HAP-1 (cell line): ENCODE data around the gene UMOD.

ENCODE experiments used
- DNase-seq, 2 experiments: peaks; one replicate each; pipeline ENCODE4 v3.0.0-alpha.2; 2016 to 2020; ENCODE audit warnings: low spot score in 2 of 2
- H3K27me3 ChIP-seq: fragments of 250-450 bp; sonication (Bioruptor Pico); 2 replicates; pipeline ENCODE4 v1.5.1; 2020; ENCODE audit warnings: low read depth, mild to moderate bottlenecking, moderate library complexity
- H3K36me3 ChIP-seq: fragments of 250-450 bp; sonication (Bioruptor Pico); replicated peaks from 2 replicates; pipeline ENCODE4 v1.5.1; 2020; ENCODE audit warnings: mild to moderate bottlenecking
- H3K4me1 ChIP-seq: fragments of 250-450 bp; sonication (Bioruptor Pico); 2 replicates; pipeline ENCODE4 v1.5.1; 2020; ENCODE audit warnings: mild to moderate bottlenecking
- H3K4me3 ChIP-seq: fragments of 250-450 bp; sonication (Bioruptor Pico); 2 replicates; pipeline ENCODE4 v1.5.1; 2020; ENCODE audit warnings: mild to moderate bottlenecking, moderate library complexity
- H3K9me3 ChIP-seq: fragments of 250-450 bp; sonication (Bioruptor Pico); 2 replicates; pipeline ENCODE4 v1.5.1; 2020; ENCODE audit warnings: mild to moderate bottlenecking, moderate library complexity
- in situ Hi-C: fragments of 300-500 bp; cut with MboI; formaldehyde crosslinking; loops from 3 replicates; pipeline ENCODE4 v1.14.3; 2020; ENCODE audit warnings: low sequenced_read_pairs, inconsistent platforms, mixed read lengths

The UMOD gene

GRCh38 chr16:20311548-20311947 lies 41.0 kb downstream of the UMOD start:
- H3K9me3 ChIP-seq: no peaks in the 10 kb centered on the region
- H3K4me1 ChIP-seq: no peaks in the 10 kb centered on the region
- no peak overlapping the region for H3K4me3 ChIP-seq
- in situ Hi-C loops: no loop called here
- no peaks in the 10 kb centered on the region for H3K36me3 ChIP-seq
- no peaks in the 10 kb centered on the region for H3K27me3 ChIP-seq
- DNase-seq: no peak

GRCh38 chr16:20310421-20311395 lies 41.8 kb downstream of the UMOD start:
- H3K4me1 ChIP-seq: no peaks in the 10 kb centered on the region
- H3K36me3 ChIP-seq: no peaks in the 10 kb centered on the region
- no peaks in the 10 kb centered on the region for H3K27me3 ChIP-seq
- DNase-seq: no peak
- in situ Hi-C loops: no loop called here
- H3K9me3 ChIP-seq: no peaks in the 10 kb centered on the region
- no peak overlapping the region for H3K4me3 ChIP-seq

- no peaks in the 10 kb centered on the region for H3K27me3 ChIP-seq
- no peak for DNase-seq
- no peaks in the 10 kb centered on the region for H3K36me3 ChIP-seq
- H3K9me3 ChIP-seq: no peaks in the 10 kb centered on the region
- in situ Hi-C loops: no loop called here
- no peaks in the 10 kb centered on the region for H3K4me1 ChIP-seq
- H3K4me3 ChIP-seq: no peak overlapping the region
Measured at GRCh38 chr16:20309786-20310185, 42.7 kb downstream of the UMOD start.

- no peak overlapping the region for H3K4me3 ChIP-seq
- H3K9me3 ChIP-seq: no peaks in the 10 kb centered on the region
- H3K36me3 ChIP-seq: no peaks in the 10 kb centered on the region
- DNase-seq: no peak
- H3K4me1 ChIP-seq: no peaks in the 10 kb centered on the region
- no peaks in the 10 kb centered on the region for H3K27me3 ChIP-seq
- in situ Hi-C loops: no loop called here
Measured at GRCh38 chr16:20308801-20309590, 43.5 kb downstream of the UMOD start.

GRCh38 chr16:20308266-20308665 lies 44.2 kb downstream of the UMOD start:
- H3K4me1 ChIP-seq: no peaks in the 10 kb centered on the region
- DNase-seq: no peak
- in situ Hi-C loops: no loop called here
- no peaks in the 10 kb centered on the region for H3K36me3 ChIP-seq
- H3K4me3 ChIP-seq: no peak overlapping the region
- no peaks in the 10 kb centered on the region for H3K9me3 ChIP-seq
- H3K27me3 ChIP-seq: no peaks in the 10 kb centered on the region

GRCh38 chr16:20307791-20308190 lies 44.7 kb downstream of the UMOD start:
- no peaks in the 10 kb centered on the region for H3K4me1 ChIP-seq
- no peak overlapping the region for H3K4me3 ChIP-seq
- in situ Hi-C loops: no loop called here
- H3K36me3 ChIP-seq: no peaks in the 10 kb centered on the region
- no peak for DNase-seq
- no peaks in the 10 kb centered on the region for H3K9me3 ChIP-seq
- H3K27me3 ChIP-seq: no peaks in the 10 kb centered on the region

GRCh38 chr16:20307240-20307671 lies 45.3 kb downstream of the UMOD start:
- H3K9me3 ChIP-seq: no peaks in the 10 kb centered on the region
- in situ Hi-C loops: no loop called here
- no peak overlapping the region for H3K4me3 ChIP-seq
- DNase-seq: no peak
- H3K27me3 ChIP-seq: no peaks in the 10 kb centered on the region
- H3K36me3 ChIP-seq: no peaks in the 10 kb centered on the region
- no peaks in the 10 kb centered on the region for H3K4me1 ChIP-seq

- Histone ChIP-seq H3K36me3 (no peaks in the 10 kb centered on the region), H3K4me3 (no peak overlapping the region), H3K27me3 (no peaks in the 10 kb centered on the region; the same call in 1 of the 2 replicates), H3K4me1 (no peaks in the 10 kb centered on the region), H3K9me3 (no peaks in the 10 kb centered on the region)
- DNase-seq: no peak
- in situ Hi-C loops: no loop called here
Measured at GRCh38 chr16:20306401-20306800, 46.1 kb downstream of the UMOD start.

GRCh38 chr16:20303012-20303411 lies 49.5 kb downstream of the UMOD start:
- in situ Hi-C loops: loop anchor here (5.0 kb wide), 1 partner anchor 396 kb away; no protein-coding TSS in a partner anchor
- no peaks in the 10 kb centered on the region for H3K36me3 ChIP-seq
- DNase-seq: no peak
- no peaks in the 10 kb centered on the region; the same call in 1 of the 2 replicates for H3K27me3 ChIP-seq
- H3K4me3 ChIP-seq: no peak overlapping the region
- no peaks in the 10 kb centered on the region for H3K4me1 ChIP-seq
- H3K9me3 ChIP-seq: no peaks in the 10 kb centered on the region

GRCh38 chr16:20302389-20302788 lies 50.1 kb downstream of the UMOD start:
- H3K36me3 ChIP-seq: no peaks in the 10 kb centered on the region
- H3K4me3 ChIP-seq: no peak overlapping the region
- H3K9me3 ChIP-seq: no peaks in the 10 kb centered on the region
- DNase-seq: no peak
- in situ Hi-C loops: loop anchor here (5.0 kb wide), 1 partner anchor 395 kb away; no protein-coding TSS in a partner anchor
- H3K27me3 ChIP-seq: no peaks in the 10 kb centered on the region; the same call in 1 of the 2 replicates
- H3K4me1 ChIP-seq: no peaks in the 10 kb centered on the region

GRCh38 chr16:20301840-20302239 lies 50.7 kb downstream of the UMOD start:
- Histone ChIP-seq H3K9me3 (no peaks in the 10 kb centered on the region), H3K4me1 (no peaks in the 10 kb centered on the region), H3K27me3 (no peaks in the 10 kb centered on the region; the same call in 1 of the 2 replicates), H3K36me3 (no peaks in the 10 kb centered on the region), H3K4me3 (no peak overlapping the region)
- DNase-seq: no peak
- in situ Hi-C loops: loop anchor here (5.0 kb wide), 1 partner anchor 395 kb away; no protein-coding TSS in a partner anchor

- Histone ChIP-seq H3K36me3 (no peaks in the 10 kb centered on the region), H3K27me3 (no peaks in the 10 kb centered on the region; the same call in 1 of the 2 replicates), H3K4me1 (no peaks in the 10 kb centered on the region), H3K4me3 (no peak overlapping the region), H3K9me3 (no peaks in the 10 kb centered on the region)
- in situ Hi-C loops: loop anchor here (5.0 kb wide), 1 partner anchor 393 kb away; no protein-coding TSS in a partner anchor
- peak; percentile 57 to 64 for DNase-seq
Measured at GRCh38 chr16:20300312-20301097, 52.0 kb downstream of the UMOD start.

- no peaks in the 10 kb centered on the region for H3K9me3 ChIP-seq
- H3K36me3 ChIP-seq: no peaks in the 10 kb centered on the region
- no peak for DNase-seq
- H3K27me3 ChIP-seq: no peaks in the 10 kb centered on the region; the same call in 1 of the 2 replicates
- no peak overlapping the region for H3K4me3 ChIP-seq
- no peaks in the 10 kb centered on the region for H3K4me1 ChIP-seq
- in situ Hi-C loops: no loop called here
Measured at GRCh38 chr16:20298452-20298851, 54.1 kb downstream of the UMOD start.
